IMR-90 (cell line): ENCODE results near the gene PLSCR3. TPM values are rescaled to one million over a fixed set of nuclear protein-coding genes. Genes with fewer than 3 reads are reported as not detected.

Experiments used
- ATAC-seq: fragments of 200-7000 bp; cut with Tn5 transposase; 2 replicates; pipeline ENCODE4 v1.9.1; 2020; ENCODE audit warnings: low read depth, mild to moderate bottlenecking, moderate library complexity
- BruUV-seq: library from RNA; stranded (reverse); fragments of 400-500 nt; replicated peaks from 2 replicates; lab custom pipeline; 2021; lab: Mats Ljungman, UMichigan
- CTCF ChIA-PET: fragments of 300-600 bp; formaldehyde crosslinking; extraction: SDS; loops from one replicate; lab custom pipeline; 2021; ENCODE audit warnings: antibody characterized with exemption; lab: Yijun Ruan, JAX
- POLR2A ChIA-PET: fragments of 300-600 bp; sonication (Branson Sonifier 250); formaldehyde crosslinking; loops from one replicate; lab custom pipeline; 2022; ENCODE audit warnings: antibody characterized with exemption; ENCODE audit not compliant: unreplicated experiment; lab: Charles Lee
- DNase-seq: peaks from one replicate; pipeline ENCODE4 v3.0.0; 2013
- H2AFZ ChIP-seq: replicated peaks from 2 replicates; pipeline ENCODE3; 2013; ENCODE audit warnings: low read length, mild to moderate bottlenecking; ENCODE audit not compliant: poor library complexity
- H2AK5ac ChIP-seq: 2 replicates; pipeline ENCODE4 v1.6.1; 2013; ENCODE audit warnings: low read depth, low read length, inconsistent platforms
- H2AK9ac ChIP-seq: replicated peaks from 2 replicates; pipeline ENCODE3; 2013; ENCODE audit warnings: mild to moderate bottlenecking, low read depth, low read length, moderate library complexity; ENCODE audit not compliant: poor library complexity
- H2BK120ac ChIP-seq: 2 replicates; pipeline ENCODE4 v1.6.1; 2013; ENCODE audit warnings: low read depth, low read length, inconsistent platforms
- H2BK15ac ChIP-seq: 3 replicates; pipeline ENCODE4 v1.6.1; 2013; ENCODE audit warnings: low read depth, low read length, inconsistent platforms
- H2BK20ac ChIP-seq: 2 replicates; pipeline ENCODE4 v1.6.1; 2013; ENCODE audit warnings: low read depth, mild to moderate bottlenecking, inconsistent platforms, low read length, moderate library complexity
- H2BK5ac ChIP-seq: 2 replicates; pipeline ENCODE4 v1.6.1; 2013; ENCODE audit warnings: mild to moderate bottlenecking, low read depth, low read length, inconsistent platforms; ENCODE audit not compliant: poor library complexity, severe bottlenecking
- H3K14ac ChIP-seq: replicated peaks from 2 replicates; pipeline ENCODE4 v1.6.1; 2013; ENCODE audit warnings: low read depth, low read length, inconsistent platforms
- H3K18ac ChIP-seq: 2 replicates; pipeline ENCODE4 v1.6.1; 2013; ENCODE audit warnings: low read depth, low read length, control low read depth
- H3K23ac ChIP-seq: 2 replicates; pipeline ENCODE4 v1.6.1; 2013; ENCODE audit warnings: low read depth, low read length, inconsistent platforms
- H3K27ac ChIP-seq: 2 replicates; pipeline ENCODE4 v1.5.1; 2013; ENCODE audit warnings: mild to moderate bottlenecking, control low read depth, low read length; ENCODE audit not compliant: insufficient read depth
- H3K27me3 ChIP-seq: 2 replicates; pipeline ENCODE4 v1.6.1; 2013; ENCODE audit warnings: low read length; ENCODE audit not compliant: control insufficient read depth, insufficient read depth
- H3K36me3 ChIP-seq: 2 replicates; pipeline ENCODE4 v1.6.1; 2013; ENCODE audit warnings: low read length, mixed read lengths; ENCODE audit not compliant: control insufficient read depth, insufficient read depth
- H3K4ac ChIP-seq: 2 replicates; pipeline ENCODE4 v1.6.1; 2013; ENCODE audit warnings: low read depth, low read length, inconsistent platforms
- H3K4me1 ChIP-seq: 2 replicates; pipeline ENCODE4 v1.6.1; 2013; ENCODE audit warnings: low read length, mixed read lengths; ENCODE audit not compliant: control insufficient read depth, insufficient read depth
- H3K4me2 ChIP-seq: 2 replicates; pipeline ENCODE4 v1.6.1; 2013; ENCODE audit warnings: low read depth, mild to moderate bottlenecking, control low read depth, low read length, moderate library complexity
- H3K4me3 ChIP-seq: 2 replicates; pipeline ENCODE4 v1.5.1; 2013; ENCODE audit warnings: low read depth, mild to moderate bottlenecking, control low read depth, low read length, moderate library complexity; ENCODE audit not compliant: insufficient read depth
- H3K56ac ChIP-seq: 2 replicates; pipeline ENCODE4 v1.6.1; 2013; ENCODE audit warnings: low read length, inconsistent platforms; ENCODE audit not compliant: insufficient read depth; ENCODE audit errors: extremely low read depth
- H3K79me1 ChIP-seq, 2 experiments: 2 replicates each; pipeline ENCODE4 v1.6.1; 2013; ENCODE audit warnings: low read length in 2 of 2, inconsistent platforms in 1 of 2, low read depth in 1 of 2
- H3K9ac ChIP-seq: 2 replicates; pipeline ENCODE4 v1.6.1; 2013; ENCODE audit warnings: low read depth, low read length, control low read depth
- H3K9me1 ChIP-seq: 2 replicates; pipeline ENCODE4 v1.6.1; 2013; ENCODE audit warnings: low read length, inconsistent platforms; ENCODE audit not compliant: insufficient read depth
- H3K9me3 ChIP-seq: 2 replicates; pipeline ENCODE4 v1.6.1; 2013; ENCODE audit warnings: low read length; ENCODE audit not compliant: control insufficient read depth, insufficient read depth
- H4K20me1 ChIP-seq: 2 replicates; pipeline ENCODE4 v1.6.1; 2013; ENCODE audit warnings: low read length, inconsistent platforms; ENCODE audit not compliant: insufficient read depth
- H4K5ac ChIP-seq: 2 replicates; pipeline ENCODE4 v1.6.1; 2013; ENCODE audit warnings: mild to moderate bottlenecking, low read depth, low read length, control low read depth
- H4K8ac ChIP-seq, 2 experiments: 2 replicates each; pipeline ENCODE4 v1.6.1; 2013; ENCODE audit warnings: low read depth in 2 of 2, low read length in 2 of 2, control low read depth in 1 of 2, inconsistent platforms in 1 of 2
- H4K91ac ChIP-seq: 2 replicates; pipeline ENCODE4 v1.6.1; 2013; ENCODE audit warnings: low read depth, low read length, inconsistent platforms; ENCODE audit not compliant: insufficient read depth
- CTCF ChIP-seq: conservative IDR thresholded peaks from 2 replicates; pipeline ENCODE4 v1.5.1; 2012; ENCODE audit warnings: mild to moderate bottlenecking, low read depth, low read length, improper control_type of control experiment
- POLR2A ChIP-seq: IDR thresholded peaks from 2 replicates; pipeline ENCODE4 v1.6.1; 2012; ENCODE audit warnings: mild to moderate bottlenecking, low read depth, low read length
- RAD21 ChIP-seq: IDR thresholded peaks from 2 replicates; pipeline ENCODE4 v1.6.1; 2012; ENCODE audit warnings: low read length, improper control_type of control experiment
- WGBS, 2 experiments: methylation state at CpG; one replicate each; pipeline versions ENCODE4 v1.1.5 to v1.1.7; 2013; ENCODE audit warnings: missing lambda C conversion rate in 2 of 2; ENCODE audit not compliant: insufficient read length in 1 of 2; ENCODE audit errors: extremely low coverage in 2 of 2; 5-methylcytosine and 5-hydroxymethylcytosine counted together
- dilution Hi-C: fragments of 300-500 bp; cut with HindIII; formaldehyde crosslinking; loops from one replicate; pipeline ENCODE4 v1.14.3; 2018; ENCODE audit warnings: low sequenced_read_pairs; ENCODE audit not compliant: unreplicated experiment
- in situ Hi-C: fragments of 300-500 bp; cut with MboI; formaldehyde crosslinking; loops from 3 replicates; pipeline ENCODE4 v1.14.3; 2019; ENCODE audit warnings: low sequenced_read_pairs, inconsistent platforms, mixed read lengths
- intact Hi-C: fragments of 100-400 bp; cut with micrococcal nuclease; formaldehyde crosslinking; loops from 2 replicates; pipeline ENCODE4 v1.10.0; 2022
- polyA plus RNA-seq, 3 experiments: library from polyadenylated mRNA; depleted of rRNA; stranded (reverse); fragments of >200 nt; gene quantifications; 2 replicates each; pipeline ENCODE4 v1.2.3, GENCODE V29; 2012; ENCODE audit warnings: low replicate concordance in 1 of 3
- total RNA-seq: library from RNA; depleted of rRNA; stranded (reverse); fragments of >200 nt; gene quantifications from 2 replicates; pipeline ENCODE4 v1.2.3, GENCODE V29; 2012

Gene PLSCR3
- total and polyA plus RNA-seq, 2 of the 4 experiments (the other 2 are of a cell fraction) = 6.1 to 116 TPM

DNA sequence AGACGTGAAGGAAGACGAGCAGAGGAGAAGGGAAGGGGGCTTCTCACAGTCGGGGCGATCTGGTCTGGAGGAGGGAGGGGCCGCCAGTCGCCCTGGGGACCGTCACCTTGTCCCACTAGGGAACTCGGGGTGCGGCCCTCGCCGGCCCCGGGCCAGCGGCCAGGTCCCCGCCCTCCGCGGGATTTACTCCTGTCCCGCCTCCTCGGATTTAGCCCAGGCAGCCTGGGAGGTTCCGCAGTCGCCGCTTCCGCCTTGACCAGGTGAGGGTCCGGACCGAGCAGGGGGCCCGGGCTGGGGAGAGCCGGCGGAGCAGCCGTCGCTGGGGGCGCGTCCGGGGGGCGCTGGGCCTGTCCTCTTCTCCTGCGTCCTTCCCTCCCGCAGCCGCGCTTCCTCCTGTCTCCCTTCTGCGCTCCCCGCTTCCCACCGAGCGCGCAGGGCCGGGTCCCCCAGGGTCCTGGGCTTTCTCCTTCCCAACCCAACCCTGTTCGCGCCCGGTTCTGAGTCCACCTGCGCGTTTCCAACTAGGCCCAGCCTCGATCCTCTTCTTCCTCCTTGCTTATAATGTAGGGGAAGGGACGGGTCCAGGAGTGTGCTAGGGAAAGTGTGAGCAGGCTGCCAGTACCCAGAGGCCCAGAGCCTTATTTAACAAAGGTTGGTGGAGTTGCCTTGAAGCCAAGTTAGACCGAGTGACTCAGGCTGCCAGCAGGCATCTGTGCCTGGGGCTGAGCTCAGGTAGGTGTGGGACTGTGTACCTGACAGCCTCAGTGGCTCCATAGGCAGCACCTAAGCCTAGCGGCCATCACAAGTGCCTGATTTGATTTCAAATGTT lies 13.3 kb downstream of the PLSCR3 start, which contains the start of gene TNK1 (continued):
- no peak for TF ChIP-seq RAD21

GRCh38 chr17:7380321-7380720 lies 14.0 kb downstream of the PLSCR3 start:
- TF ChIP-seq CTCF (no peak), POLR2A (0 out of 2 replicates have a peak, but pooled peaks have one; percentile 5)
- no peaks in the 10 kb centered on the region for H4K20me1 ChIP-seq
- H2AK9ac ChIP-seq = no peak overlapping the region
- no peak overlapping the region for H2BK15ac ChIP-seq
- H3K23ac ChIP-seq = no peak overlapping the region
- peaks cover 2% of the 10 kb centered on the region; the same call in 1 of the 2 replicates for H3K9me1 ChIP-seq
- peak overlapping the region; percentile 3 for H3K4me2 ChIP-seq
- WGBS, 2 experiments = 19% methylated on average over 3 of the region's 7 CpGs; no CpG with 5 or more reads in 1 of the 2 experiments
- no peak overlapping the region for H3K56ac ChIP-seq
- no peak overlapping the region for H4K91ac ChIP-seq
- H2BK5ac ChIP-seq = no peak overlapping the region
- H3K27me3 ChIP-seq = peaks cover 26% of the 10 kb centered on the region
- no peak overlapping the region for H3K4me3 ChIP-seq
- H2AK5ac ChIP-seq = no peak overlapping the region
- in situ Hi-C loops (no loop called here), intact Hi-C loops (no loop called here), dilution Hi-C loops (no loop called here)
- no peak overlapping the region for H3K14ac ChIP-seq
- H3K9ac ChIP-seq = no peak overlapping the region
- no peak overlapping the region for H4K5ac ChIP-seq
- H2BK120ac ChIP-seq = no peak overlapping the region
- DNase-seq (peak; percentile 47), ATAC-seq (peak; percentile 44)
- H3K9me3 ChIP-seq = peaks cover 8% of the 10 kb centered on the region; the same call in 1 of the 2 replicates
- CTCF ChIA-PET = no interaction called here
- H3K4ac ChIP-seq = no peak overlapping the region
- H3K4me1 ChIP-seq = peaks cover 7% of the 10 kb centered on the region; the same call in 1 of the 2 replicates
- no peak overlapping the region for H3K18ac ChIP-seq
- no peak overlapping the region for H2BK20ac ChIP-seq
- H3K27ac ChIP-seq = no peak overlapping the region
- BruUV-seq = no TSS peak
- no peaks in the 10 kb centered on the region for H3K79me1 ChIP-seq
- H3K36me3 ChIP-seq = no peaks in the 10 kb centered on the region
- no peak overlapping the region for H4K8ac ChIP-seq
- POLR2A ChIA-PET = interaction anchor here (0.6 kb wide), 1 partner anchor 13 kb away, joined by 4 read pairs; no protein-coding TSS in a partner anchor
- peak overlapping the region; percentile 84 for H2AFZ ChIP-seq
